Measurements from ENCODE around the gene SLC26A3. TPM values are rescaled to one million over a fixed set of nuclear protein-coding genes. Genes with fewer than 3 reads are reported as not detected.

The SLC26A3 gene
- total RNA-seq, 1 donor from 2014 or later: not detected

DNA sequence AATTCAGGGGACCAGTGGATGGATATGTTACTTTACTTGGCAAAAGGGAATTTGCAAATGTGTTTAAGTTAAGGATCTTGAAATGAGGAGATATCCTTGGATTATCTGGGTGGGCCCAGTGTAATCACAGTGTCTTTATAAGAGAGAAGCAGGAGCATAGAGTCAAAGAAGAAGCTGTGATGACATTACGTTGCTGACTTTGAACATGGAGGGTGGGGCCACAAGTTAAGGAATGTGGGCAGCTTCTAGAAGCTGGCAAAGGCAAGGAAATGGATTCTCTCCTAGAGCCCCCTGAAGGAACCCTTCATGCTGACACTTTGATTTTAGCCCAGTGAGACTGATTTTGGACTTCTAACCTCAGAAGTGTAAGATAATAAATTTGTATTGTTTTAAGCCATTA is 21.8 kb upstream of the SLC26A3 start:
- ATAC-seq (no peak), DNase-seq (no peak)
- intact Hi-C loops (cut with micrococcal nuclease): no loop called here

DNA sequence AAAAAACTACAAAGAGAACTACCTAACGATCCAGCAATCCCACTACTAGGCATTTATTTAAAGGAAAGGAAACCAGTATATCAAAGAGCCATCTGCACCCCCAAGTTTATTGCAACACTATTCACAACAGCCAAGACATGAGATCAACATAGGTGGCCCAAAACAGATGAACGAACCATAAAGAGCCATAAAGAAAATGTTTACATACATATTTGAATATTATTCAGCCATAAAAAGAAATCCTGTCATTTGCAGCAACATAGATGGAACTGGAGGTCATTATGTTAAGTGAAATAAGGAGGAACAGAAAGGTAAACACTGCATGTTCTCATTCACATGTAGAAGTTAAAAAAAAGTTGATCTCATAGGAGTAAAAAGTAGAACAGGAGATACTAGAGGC is 15.6 kb upstream of the SLC26A3 start:
- no peak for ATAC-seq
- intact Hi-C loops (cut with micrococcal nuclease): no loop called here
- no peak for DNase-seq

DNA sequence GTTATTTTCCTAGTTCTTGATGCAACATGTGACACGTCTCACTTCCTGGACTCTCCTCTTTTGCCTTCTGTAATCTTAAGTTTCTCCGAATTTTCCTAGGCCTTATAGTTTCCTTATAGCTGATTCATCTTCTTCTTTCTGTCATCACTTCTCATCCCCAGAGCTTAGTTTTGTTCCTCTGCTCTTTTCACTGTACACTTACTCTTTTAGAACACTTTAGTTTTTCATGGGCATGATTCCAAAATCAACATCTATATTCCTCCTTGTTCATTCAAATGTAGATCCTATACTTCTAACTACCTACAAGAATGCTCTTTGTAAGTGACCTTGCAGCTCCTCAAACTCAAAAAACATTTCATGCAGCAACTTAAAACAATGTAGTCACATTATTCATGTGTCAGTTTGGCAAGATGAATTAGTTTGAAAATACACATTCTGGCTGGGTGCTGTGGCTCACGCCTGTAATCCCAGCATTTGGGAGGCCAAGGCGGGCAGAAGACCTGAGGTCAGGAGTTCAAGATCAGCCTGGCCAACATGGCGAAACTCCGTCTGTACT is 13.1 kb upstream of the SLC26A3 start:
- intact Hi-C loops (cut with micrococcal nuclease): no loop called here
- ATAC-seq: no peak
- no peak for DNase-seq

DNA sequence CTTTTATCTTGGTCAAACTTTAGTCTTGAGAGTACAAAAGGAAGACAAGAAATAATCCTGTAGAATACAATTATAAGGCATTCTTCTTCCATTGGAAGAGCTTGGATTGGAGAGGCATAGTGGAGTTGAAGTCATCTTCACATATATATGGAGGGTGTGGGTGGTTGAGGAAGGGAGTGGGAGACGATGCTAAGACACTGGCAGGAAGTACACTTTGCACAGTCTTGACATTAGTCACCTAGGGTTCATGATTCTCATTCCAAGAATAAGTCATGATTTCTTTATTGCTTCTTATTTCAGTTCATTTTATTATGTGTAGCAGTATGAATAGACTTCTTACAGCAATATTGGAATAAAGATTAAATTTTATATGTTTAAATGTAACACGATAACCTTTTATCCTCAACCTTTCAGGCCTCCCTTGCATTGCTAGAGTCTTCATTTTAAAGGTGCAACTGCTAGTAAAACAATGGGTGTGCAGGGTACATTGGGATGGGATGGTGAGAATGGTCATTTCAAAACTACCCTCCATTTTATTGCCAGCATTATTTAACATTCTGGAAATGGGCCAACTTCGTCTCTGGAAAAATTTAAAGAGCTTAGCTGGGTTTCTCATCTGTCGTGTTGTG is 12.3 kb upstream of the SLC26A3 start:
- intact Hi-C loops (cut with micrococcal nuclease): no loop called here
- ATAC-seq (no peak), DNase-seq (no peak)

DNA sequence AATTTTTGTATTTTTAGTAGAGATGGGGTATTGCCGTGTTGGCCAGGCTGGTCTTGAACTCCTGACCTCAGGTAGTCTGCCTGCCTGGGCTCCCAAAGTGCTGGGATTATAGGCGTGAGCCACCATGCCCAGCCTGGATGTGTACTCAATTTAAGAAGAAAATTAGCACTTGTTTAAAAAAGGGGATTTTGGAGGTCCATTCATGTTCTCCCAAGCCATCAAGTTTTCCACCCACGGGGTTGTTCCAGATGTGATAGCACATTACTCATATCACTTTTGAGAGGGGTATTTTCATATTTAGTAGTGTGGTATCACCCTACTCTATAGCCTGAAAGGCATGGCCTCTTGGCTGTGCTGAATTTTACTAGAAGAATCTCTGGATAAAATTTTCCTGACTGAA is 10.5 kb upstream of the SLC26A3 start:
- DNase-seq (no peak), ATAC-seq (no peak)
- intact Hi-C loops (cut with micrococcal nuclease): no loop called here

DNA sequence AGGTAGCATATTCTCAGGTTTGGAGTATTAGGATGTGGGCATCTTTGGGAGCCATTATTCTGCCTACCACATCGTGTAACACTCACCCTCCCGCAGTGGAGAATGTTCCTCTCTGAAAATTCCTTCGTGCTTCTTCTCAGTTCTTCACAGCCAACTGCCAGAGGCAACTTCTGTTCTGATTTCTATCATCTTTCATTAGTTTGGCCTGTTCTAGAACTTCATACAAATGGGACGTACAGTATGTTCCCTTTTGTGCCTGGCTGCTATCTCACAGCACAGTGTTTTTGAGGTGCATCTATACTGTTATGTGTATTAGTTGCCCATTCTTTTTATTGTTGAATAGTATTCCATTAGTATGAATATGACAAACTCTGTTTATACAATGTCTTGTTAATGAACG is 8.9 kb upstream of the SLC26A3 start:
- ATAC-seq: no peak
- DNase-seq: no peak
- intact Hi-C loops (cut with micrococcal nuclease): no loop called here

GRCh38 chr7:107810626-107811025 is 7.6 kb upstream of the SLC26A3 start:
- ATAC-seq: no peak
- no peak for DNase-seq
- intact Hi-C loops (cut with micrococcal nuclease): no loop called here

GRCh38 chr7:107809179-107809578 is 6.2 kb upstream of the SLC26A3 start:
- ATAC-seq: no peak
- intact Hi-C loops (cut with micrococcal nuclease): no loop called here

GRCh38 chr7:107799647-107800264 is 3.3 kb downstream of the SLC26A3 start:
- no peak for DNase-seq
- intact Hi-C loops (cut with micrococcal nuclease): no loop called here
- ATAC-seq: no peak

More at GRCh38 chr7:107809179-107809578, 6.2 kb upstream of the SLC26A3 start:
- no peak for DNase-seq

- ATAC-seq (no peak), DNase-seq (no peak)
- intact Hi-C loops (cut with micrococcal nuclease): no loop called here
Observed at GRCh38 chr7:107792364-107792763, 10.7 kb downstream of the SLC26A3 start.

GRCh38 chr7:107789647-107790046 is 13.4 kb downstream of the SLC26A3 start:
- intact Hi-C loops (cut with micrococcal nuclease): no loop called here
- no peak for DNase-seq
- no peak for ATAC-seq

DNA sequence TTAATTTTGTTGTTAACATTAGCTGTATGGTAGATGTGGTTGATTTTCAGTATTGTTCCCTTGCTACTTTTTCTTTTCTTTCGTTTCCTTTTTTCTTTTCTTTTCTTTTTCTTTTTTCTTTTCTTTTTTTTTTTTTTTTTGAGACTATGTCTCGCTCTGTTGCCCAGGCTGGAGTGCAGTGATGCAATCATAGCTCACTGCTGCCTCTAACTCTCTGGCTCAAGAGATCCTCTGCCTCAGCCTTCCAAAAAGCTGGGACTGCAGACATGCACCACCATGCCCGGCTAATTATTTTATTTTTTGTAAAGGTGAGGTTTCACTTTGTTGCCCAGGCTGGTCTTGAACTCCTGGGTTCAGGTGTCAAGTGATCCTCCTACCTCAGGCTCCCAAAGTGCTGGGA is 14.4 kb downstream of the SLC26A3 start:
- no peak for DNase-seq
- no peak for ATAC-seq
- intact Hi-C loops (cut with micrococcal nuclease): no loop called here

DNA sequence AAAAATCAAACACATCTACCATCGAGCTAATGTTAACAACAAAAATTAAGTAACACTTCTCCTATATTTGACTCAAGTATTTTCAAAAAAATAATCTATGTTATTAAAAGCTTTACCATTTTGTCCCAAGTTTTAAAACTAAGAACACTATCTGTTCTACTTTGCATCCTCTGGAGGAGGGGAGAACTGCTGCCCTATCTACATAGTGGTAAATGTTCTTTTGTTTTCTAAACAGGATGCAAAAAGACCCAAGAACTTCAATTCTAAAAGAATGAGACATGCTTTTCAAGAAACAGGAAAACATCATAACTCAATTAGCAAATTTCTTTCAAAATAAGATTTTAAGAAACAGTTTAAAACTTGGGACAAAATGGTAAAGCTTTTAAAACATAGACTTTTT is 14.8 kb downstream of the SLC26A3 start:
- ATAC-seq (no peak), DNase-seq (no peak)
- intact Hi-C loops (cut with micrococcal nuclease): no loop called here

DNA sequence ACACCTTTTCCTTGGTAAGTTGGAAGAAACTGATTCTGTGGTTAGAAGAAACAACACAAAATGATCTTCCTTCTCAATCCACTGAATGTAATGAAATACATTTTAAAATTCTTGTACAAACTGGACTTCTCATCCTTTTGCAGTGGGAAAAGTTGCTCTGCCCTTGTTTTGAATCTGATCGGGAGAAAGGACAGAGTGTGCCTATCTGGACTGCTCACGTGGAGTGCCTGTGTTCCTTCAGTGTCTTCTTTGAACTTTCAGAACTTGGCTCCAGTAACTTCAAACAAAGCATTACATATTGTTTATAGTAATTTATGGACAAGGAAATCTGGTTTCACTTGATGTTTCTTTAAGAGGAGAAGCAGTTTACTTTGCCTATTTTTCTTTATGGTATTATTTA is 17.1 kb downstream of the SLC26A3 start:
- DNase-seq: no peak
- no peak for ATAC-seq
- intact Hi-C loops (cut with micrococcal nuclease): no loop called here

DNA sequence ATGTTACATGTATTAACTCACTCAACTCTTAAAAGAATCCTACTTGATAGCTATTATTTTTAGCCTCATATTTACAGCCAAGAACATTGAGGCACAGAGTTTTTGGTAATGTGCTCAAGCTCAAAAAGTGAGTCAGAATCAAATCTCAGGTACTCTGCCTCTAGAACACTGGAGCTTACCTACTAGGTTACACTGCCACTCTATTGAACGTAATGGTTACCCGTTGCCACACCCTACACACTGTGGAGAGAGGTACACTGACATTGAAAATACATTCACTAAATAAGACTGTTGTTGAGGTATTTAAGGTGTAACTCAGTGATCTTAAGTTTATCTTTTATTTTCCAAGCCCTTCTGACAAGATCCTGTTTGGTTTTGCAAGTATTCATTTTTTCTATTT is 17.9 kb downstream of the SLC26A3 start:
- ATAC-seq (no peak), DNase-seq (no peak)
- intact Hi-C loops (cut with micrococcal nuclease): no loop called here

DNA sequence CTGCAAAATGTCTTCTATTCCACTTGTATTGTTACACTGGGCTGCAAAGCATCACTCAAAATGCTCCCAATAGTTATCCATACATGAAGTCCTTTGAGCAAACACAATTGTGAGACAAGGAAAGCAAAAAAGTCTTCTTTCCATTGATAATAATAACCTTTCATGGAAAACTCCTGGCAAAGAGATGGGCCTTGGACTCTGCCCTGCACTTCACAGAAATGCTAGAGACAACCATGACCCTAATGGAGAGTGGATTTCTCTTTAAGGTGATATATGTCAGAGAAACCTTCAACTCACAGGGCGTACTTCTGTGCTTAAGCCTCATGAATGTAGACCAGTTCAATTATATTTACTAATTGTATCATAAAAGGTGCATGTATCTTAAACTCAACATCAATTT is 19.4 kb downstream of the SLC26A3 start:
- intact Hi-C loops (cut with micrococcal nuclease): no loop called here
- ATAC-seq (no peak), DNase-seq (no peak)

- DNase-seq: no peak
- intact Hi-C loops (cut with micrococcal nuclease): no loop called here
- no peak for ATAC-seq
Observed at GRCh38 chr7:107782374-107782773, 20.6 kb downstream of the SLC26A3 start.

- intact Hi-C loops (cut with micrococcal nuclease): no loop called here
- ATAC-seq (no peak), DNase-seq (no peak)
Observed at GRCh38 chr7:107779647-107780099, 23.4 kb downstream of the SLC26A3 start.

DNA sequence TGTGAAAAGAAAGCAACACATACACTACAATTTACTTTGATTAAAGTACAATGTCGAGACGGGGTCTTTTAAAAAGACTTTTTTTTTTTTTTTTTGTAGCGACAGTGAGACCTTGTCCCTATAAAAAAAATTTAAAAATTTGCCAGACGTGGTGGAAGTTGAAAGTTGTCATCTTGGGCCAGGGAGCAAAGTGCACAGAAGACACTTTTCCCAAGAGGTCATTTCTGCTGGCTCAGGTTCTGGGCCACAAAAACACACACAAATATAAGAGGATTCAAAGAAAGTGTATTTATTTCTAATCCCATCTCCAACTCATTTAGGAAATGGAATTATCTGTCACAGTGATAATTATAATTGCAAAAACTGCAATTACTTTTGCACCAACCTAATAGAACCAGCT is 24.7 kb downstream of the SLC26A3 start:
- DNase-seq (no peak), ATAC-seq (no peak)
- intact Hi-C loops (cut with micrococcal nuclease): no loop called here

DNA sequence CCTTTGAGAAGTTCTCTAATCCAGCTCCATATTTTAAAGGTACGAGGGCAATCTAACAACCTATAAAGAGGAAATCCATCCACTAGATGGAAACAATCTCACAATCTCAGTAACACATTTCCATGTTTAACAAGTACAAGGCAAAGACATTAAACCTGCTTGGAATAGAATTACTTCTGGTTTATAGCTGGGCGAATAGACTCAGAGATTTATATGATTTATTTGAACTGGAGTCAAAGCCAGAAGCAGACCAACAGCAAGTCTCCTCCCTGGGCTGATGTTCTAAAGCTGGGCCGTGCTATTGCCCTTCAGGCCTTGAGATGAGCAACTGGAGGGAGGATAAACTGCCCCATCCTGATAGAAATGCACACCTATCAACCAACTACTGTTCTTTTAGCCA is 25.3 kb downstream of the SLC26A3 start:
- DNase-seq: no peak

GRCh38 chr7:107773027-107773426 is 30.0 kb downstream of the SLC26A3 start:
- no peak for DNase-seq
- no peak for ATAC-seq
- intact Hi-C loops (cut with micrococcal nuclease): no loop called here

More for the DNA sequence above, 25.3 kb downstream of the SLC26A3 start:
- no peak for ATAC-seq
- intact Hi-C loops (cut with micrococcal nuclease): no loop called here

All from left ventricle myocardium superior (tissue), 1 donor.